Measurements from ENCODE around the gene SORCS2.

SORCS2 gene

DNA sequence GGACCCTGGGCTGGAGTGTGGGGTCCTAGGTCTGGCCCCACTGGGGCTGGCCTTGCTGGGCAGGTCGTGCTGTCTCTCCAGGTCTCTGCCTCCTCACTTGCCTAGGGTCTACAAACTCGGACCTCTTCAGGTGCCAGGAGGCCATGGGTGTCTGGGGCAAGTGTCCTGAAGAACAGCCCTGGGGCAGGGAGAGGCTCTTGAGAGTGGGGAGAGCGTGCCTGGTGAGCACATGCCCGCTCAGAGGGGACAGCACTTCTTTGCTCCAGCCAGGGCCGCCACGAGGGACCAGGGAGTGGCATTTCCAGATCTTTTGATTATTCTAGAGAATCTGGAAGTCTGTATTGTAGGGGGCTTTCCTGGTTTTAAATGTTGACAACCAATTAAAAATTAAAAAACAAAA, 63.7 kb downstream of the SORCS2 start:
- no peak for TF ChIP-seq FOXM1 (IDR thresholded peaks at IDR 0.05; ENCODE audit: borderline replicate concordance, low read depth)

DNA sequence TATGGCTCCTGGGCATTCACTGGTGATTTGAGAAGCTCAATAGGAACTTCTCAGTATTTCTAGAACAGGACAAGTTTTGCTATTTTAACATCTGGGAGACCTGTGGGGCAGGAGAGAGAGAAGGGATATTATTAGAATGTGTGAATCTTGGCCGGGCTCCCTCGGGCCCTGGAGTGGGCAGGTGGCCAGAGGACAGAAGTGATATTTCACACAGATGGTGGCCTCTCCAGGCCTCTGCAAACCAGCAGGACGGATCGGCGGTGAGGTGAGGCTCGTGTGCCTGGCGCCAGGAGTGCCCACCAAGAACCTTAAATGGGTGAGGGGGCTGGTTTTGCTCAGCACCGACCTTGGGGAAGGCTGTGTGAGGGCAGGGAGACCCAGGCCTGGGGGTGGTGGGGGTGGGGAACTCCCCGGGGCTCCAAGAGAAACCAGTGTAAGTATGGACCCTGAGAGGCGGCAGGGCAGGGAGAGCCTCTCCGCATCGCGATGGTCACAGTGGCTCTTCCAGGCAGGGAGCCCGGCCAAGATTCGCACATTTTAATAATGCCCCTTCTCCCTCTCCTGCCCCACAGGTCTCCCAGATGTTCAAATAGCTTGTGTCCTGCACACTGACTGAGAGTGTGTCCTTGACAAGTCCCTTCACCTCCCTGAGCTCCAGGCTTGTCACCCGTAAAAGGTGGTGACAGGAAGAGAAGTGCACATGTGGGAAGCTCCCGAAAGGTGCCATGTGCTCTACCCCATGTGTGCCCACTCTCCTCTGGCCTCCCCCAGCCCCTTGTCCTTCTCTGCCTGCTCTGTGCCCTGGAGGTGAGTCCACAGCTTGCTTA, 64.9 kb downstream of the SORCS2 start:
- TF ChIP-seq, protein P1, sequence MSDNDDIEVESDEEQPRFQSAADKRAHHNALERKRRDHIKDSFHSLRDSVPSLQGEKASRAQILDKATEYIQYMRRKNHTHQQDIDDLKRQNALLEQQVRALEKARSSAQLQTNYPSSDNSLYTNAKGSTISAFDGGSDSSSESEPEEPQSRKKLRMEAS (IDR thresholded peaks at IDR 0.05) = no peak
- TF ChIP-seq EGR1 (IDR thresholded peaks at IDR 0.05) = no peak
- TF ChIP-seq TCF12 (IDR thresholded peaks at IDR 0.05; ENCODE audit: low read depth) = no peak
- no peak for TF ChIP-seq ZBTB7A (IDR thresholded peaks at IDR 0.05; ENCODE audit: low read depth)
- no peak for TF ChIP-seq FOXM1 (IDR thresholded peaks at IDR 0.05; ENCODE audit: borderline replicate concordance, low read depth)
- TF ChIP-seq CEBPB (IDR thresholded peaks at IDR 0.05) = no peak
- TF ChIP-seq, protein P2, sequence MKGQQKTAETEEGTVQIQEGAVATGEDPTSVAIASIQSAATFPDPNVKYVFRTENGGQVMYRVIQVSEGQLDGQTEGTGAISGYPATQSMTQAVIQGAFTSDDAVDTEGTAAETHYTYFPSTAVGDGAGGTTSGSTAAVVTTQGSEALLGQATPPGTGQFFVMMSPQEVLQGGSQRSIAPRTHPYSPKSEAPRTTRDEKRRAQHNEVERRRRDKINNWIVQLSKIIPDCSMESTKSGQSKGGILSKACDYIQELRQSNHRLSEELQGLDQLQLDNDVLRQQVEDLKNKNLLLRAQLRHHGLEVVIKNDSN (IDR thresholded peaks at IDR 0.05) = no peak
- no peak for TF ChIP-seq NFIC (IDR thresholded peaks at IDR 0.05)
- TF ChIP-seq YY1 (IDR thresholded peaks at IDR 0.05; ENCODE audit: low read depth) = no peak
- no peak for TF ChIP-seq TAF1 (IDR thresholded peaks at IDR 0.05; ENCODE audit: low read depth)
- TF ChIP-seq CREB1 (IDR thresholded peaks at IDR 0.05; ENCODE audit: low read depth) = no peak

DNA sequence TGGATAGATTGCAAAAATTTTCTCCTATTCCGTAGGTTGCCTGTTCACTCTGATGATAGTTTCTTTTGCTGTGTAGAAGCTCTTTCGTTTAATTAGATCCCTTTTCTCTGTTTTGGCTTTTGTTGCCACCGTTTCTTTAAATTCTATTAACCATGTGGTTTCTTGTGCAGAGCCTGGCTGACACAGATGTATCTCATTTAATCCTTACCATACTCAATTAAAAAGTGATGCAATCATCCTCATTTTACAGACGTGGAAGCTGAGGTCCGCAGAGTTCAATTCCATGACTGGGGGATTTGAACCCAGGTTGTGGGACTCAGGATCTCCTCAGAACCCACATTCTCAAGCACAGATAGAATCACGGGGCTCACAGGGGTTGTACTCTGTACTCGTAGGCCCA, 66.7 kb downstream of the SORCS2 start:
- TF ChIP-seq FOXM1 (IDR thresholded peaks at IDR 0.05; ENCODE audit: borderline replicate concordance, low read depth) (no peak), ZBTB7A (IDR thresholded peaks at IDR 0.05; ENCODE audit: low read depth) (no peak), CEBPB (IDR thresholded peaks at IDR 0.05) (no peak), YY1 (IDR thresholded peaks at IDR 0.05; ENCODE audit: low read depth) (no peak), TAF1 (IDR thresholded peaks at IDR 0.05; ENCODE audit: low read depth) (no peak), EGR1 (IDR thresholded peaks at IDR 0.05) (no peak), TCF12 (IDR thresholded peaks at IDR 0.05; ENCODE audit: low read depth) (no peak), EP300 (IDR thresholded peaks at IDR 0.05; ENCODE audit: borderline replicate concordance) (no peak), NFIC (IDR thresholded peaks at IDR 0.05) (no peak), RAD21 (IDR thresholded peaks at IDR 0.05; ENCODE audit: low read depth) (no peak), CREB1 (IDR thresholded peaks at IDR 0.05; ENCODE audit: low read depth) (no peak), TEAD4 (IDR thresholded peaks at IDR 0.05) (no peak)
- TF ChIP-seq, protein P2 (IDR thresholded peaks at IDR 0.05) = no peak
- TF ChIP-seq, protein P3, sequence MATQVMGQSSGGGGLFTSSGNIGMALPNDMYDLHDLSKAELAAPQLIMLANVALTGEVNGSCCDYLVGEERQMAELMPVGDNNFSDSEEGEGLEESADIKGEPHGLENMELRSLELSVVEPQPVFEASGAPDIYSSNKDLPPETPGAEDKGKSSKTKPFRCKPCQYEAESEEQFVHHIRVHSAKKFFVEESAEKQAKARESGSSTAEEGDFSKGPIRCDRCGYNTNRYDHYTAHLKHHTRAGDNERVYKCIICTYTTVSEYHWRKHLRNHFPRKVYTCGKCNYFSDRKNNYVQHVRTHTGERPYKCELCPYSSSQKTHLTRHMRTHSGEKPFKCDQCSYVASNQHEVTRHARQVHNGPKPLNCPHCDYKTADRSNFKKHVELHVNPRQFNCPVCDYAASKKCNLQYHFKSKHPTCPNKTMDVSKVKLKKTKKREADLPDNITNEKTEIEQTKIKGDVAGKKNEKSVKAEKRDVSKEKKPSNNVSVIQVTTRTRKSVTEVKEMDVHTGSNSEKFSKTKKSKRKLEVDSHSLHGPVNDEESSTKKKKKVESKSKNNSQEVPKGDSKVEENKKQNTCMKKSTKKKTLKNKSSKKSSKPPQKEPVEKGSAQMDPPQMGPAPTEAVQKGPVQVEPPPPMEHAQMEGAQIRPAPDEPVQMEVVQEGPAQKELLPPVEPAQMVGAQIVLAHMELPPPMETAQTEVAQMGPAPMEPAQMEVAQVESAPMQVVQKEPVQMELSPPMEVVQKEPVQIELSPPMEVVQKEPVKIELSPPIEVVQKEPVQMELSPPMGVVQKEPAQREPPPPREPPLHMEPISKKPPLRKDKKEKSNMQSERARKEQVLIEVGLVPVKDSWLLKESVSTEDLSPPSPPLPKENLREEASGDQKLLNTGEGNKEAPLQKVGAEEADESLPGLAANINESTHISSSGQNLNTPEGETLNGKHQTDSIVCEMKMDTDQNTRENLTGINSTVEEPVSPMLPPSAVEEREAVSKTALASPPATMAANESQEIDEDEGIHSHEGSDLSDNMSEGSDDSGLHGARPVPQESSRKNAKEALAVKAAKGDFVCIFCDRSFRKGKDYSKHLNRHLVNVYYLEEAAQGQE (IDR thresholded peaks at IDR 0.05; ENCODE audit: low read depth) = no peak
- TF ChIP-seq, protein P1 (IDR thresholded peaks at IDR 0.05) = no peak

DNA sequence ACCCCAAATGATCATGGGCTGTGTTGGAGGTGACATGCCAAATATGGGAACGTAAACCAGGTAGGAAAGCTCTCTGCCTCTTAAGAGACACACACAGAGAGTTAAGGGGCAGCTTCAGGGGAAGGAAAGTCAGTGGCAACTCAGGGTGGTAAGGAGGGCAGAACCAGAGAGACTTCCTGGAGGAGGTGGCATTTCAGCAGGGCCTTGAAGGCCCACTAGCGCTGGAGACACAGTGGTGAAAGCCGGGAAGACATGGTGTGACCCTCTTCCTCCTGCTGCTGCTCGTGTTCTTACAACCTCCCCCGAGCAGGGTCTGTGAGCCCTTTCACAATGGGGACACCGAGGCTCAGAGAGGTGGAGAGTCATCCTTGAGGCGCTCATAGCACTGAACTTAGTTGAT, 68.2 kb downstream of the SORCS2 start:
- TF ChIP-seq RAD21 (IDR thresholded peaks at IDR 0.05; ENCODE audit: low read depth) = no peak
- no peak for TF ChIP-seq TAF1 (IDR thresholded peaks at IDR 0.05; ENCODE audit: low read depth)
- TF ChIP-seq, protein P3 (IDR thresholded peaks at IDR 0.05; ENCODE audit: low read depth) = no peak
- no peak for TF ChIP-seq TCF12 (IDR thresholded peaks at IDR 0.05; ENCODE audit: low read depth)
- no peak for TF ChIP-seq NFIC (IDR thresholded peaks at IDR 0.05)
- no peak for TF ChIP-seq FOXM1 (IDR thresholded peaks at IDR 0.05; ENCODE audit: borderline replicate concordance, low read depth)
- TF ChIP-seq, protein P2 (IDR thresholded peaks at IDR 0.05) = no peak
- TF ChIP-seq EP300 (IDR thresholded peaks at IDR 0.05; ENCODE audit: borderline replicate concordance) = no peak
- TF ChIP-seq CREB1 (IDR thresholded peaks at IDR 0.05; ENCODE audit: low read depth) = no peak
- TF ChIP-seq YY1 (IDR thresholded peaks at IDR 0.05; ENCODE audit: low read depth) = no peak
- no peak for TF ChIP-seq CEBPB (IDR thresholded peaks at IDR 0.05)
- TF ChIP-seq ZBTB7A (IDR thresholded peaks at IDR 0.05; ENCODE audit: low read depth) = no peak
- TF ChIP-seq, protein P1 (IDR thresholded peaks at IDR 0.05) = no peak
- no peak for TF ChIP-seq TEAD4 (IDR thresholded peaks at IDR 0.05)
- no peak for TF ChIP-seq EGR1 (IDR thresholded peaks at IDR 0.05)

DNA sequence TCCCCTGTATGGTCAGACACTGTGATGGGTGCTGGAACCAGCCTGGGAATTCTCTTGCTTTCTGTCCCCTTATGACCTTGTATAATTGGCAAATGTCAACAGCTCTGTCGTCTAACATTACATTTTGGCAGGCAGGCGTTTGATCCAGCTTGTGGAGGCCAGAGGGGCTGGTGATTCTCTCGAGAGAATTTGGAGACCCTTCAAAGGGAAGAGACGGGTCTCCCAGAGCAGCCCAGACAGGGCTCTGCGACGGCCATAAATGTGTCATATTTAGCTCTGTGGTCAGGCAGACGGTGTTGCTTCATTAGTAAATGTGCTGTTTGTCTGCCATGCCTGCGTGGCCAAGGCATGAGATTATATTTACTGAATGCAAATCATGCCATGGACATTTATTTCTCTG, 68.7 kb downstream of the SORCS2 start:
- no peak for TF ChIP-seq TAF1 (IDR thresholded peaks at IDR 0.05; ENCODE audit: low read depth)
- TF ChIP-seq YY1 (IDR thresholded peaks at IDR 0.05; ENCODE audit: low read depth) = no peak
- no peak for TF ChIP-seq CREB1 (IDR thresholded peaks at IDR 0.05; ENCODE audit: low read depth)
- TF ChIP-seq, protein P3 (IDR thresholded peaks at IDR 0.05; ENCODE audit: low read depth) = no peak
- no peak for TF ChIP-seq RAD21 (IDR thresholded peaks at IDR 0.05; ENCODE audit: low read depth)
- no peak for TF ChIP-seq CEBPB (IDR thresholded peaks at IDR 0.05)

Measured in Ishikawa (cell line).